Mesendoderm (in vitro differentiated cells): ENCODE measurements around the gene SLC29A4.
"Not testable (repeated sequence)": the region's sequence is repeated elsewhere in the genome, so short reads cannot be mapped to it uniquely, and the experiment has no call there.

Experiments
- DNase-seq: peaks from one replicate; pipeline ENCODE4 v3.0.0; 2013
- H2AK5ac ChIP-seq: 2 replicates; pipeline ENCODE4 v1.6.1; 2013; ENCODE audit warnings: low read length, inconsistent platforms
- H2BK120ac ChIP-seq: 2 replicates; pipeline ENCODE4 v1.6.1; 2013; ENCODE audit warnings: low read depth, mild to moderate bottlenecking, low read length, moderate library complexity, mixed read lengths
- H2BK15ac ChIP-seq: replicated peaks from 2 replicates; pipeline ENCODE4 v1.6.1; 2013; ENCODE audit warnings: low read depth, mild to moderate bottlenecking, moderate library complexity
- H2BK5ac ChIP-seq: 2 replicates; pipeline ENCODE4 v1.6.1; 2013; ENCODE audit warnings: low read length, inconsistent platforms
- H3K18ac ChIP-seq: 2 replicates; pipeline ENCODE4 v1.6.1; 2013; ENCODE audit warnings: mild to moderate bottlenecking, low read length, mixed read lengths
- H3K23ac ChIP-seq: one replicate; pipeline ENCODE4 v1.6.1; 2013; ENCODE audit warnings: low read length
- H3K27ac ChIP-seq: 2 replicates; pipeline ENCODE4 v1.5.1; 2013; ENCODE audit warnings: low read depth, mild to moderate bottlenecking, inconsistent platforms, low read length, moderate library complexity
- H3K27me3 ChIP-seq: 2 replicates; pipeline ENCODE4 v1.6.1; 2013; ENCODE audit warnings: low read length, control low read depth, mild to moderate bottlenecking, inconsistent platforms; ENCODE audit not compliant: insufficient read depth, poor library complexity
- H3K36me3 ChIP-seq: 2 replicates; pipeline ENCODE4 v1.6.1; 2013; ENCODE audit warnings: low read length, inconsistent platforms; ENCODE audit not compliant: control insufficient read depth, insufficient read depth
- H3K4ac ChIP-seq: one replicate; pipeline ENCODE4 v1.6.1; 2013; ENCODE audit warnings: low read depth, mild to moderate bottlenecking, low read length, moderate library complexity
- H3K4me1 ChIP-seq: 2 replicates; pipeline ENCODE4 v1.6.1; 2013; ENCODE audit warnings: low read depth, low read length, inconsistent platforms; ENCODE audit not compliant: control insufficient read depth
- H3K4me2 ChIP-seq: 2 replicates; pipeline ENCODE4 v1.6.1; 2013; ENCODE audit warnings: low read length
- H3K4me3 ChIP-seq: 2 replicates; pipeline ENCODE4 v1.5.1; 2013; ENCODE audit warnings: mild to moderate bottlenecking, low read length
- H3K56ac ChIP-seq: one replicate; pipeline ENCODE4 v1.6.1; 2013; ENCODE audit warnings: low read length
- H3K79me1 ChIP-seq: 2 replicates; pipeline ENCODE4 v1.6.1; 2013; ENCODE audit warnings: low read length, inconsistent platforms
- H3K79me2 ChIP-seq: 2 replicates; pipeline ENCODE4 v1.6.1; 2013; ENCODE audit warnings: mild to moderate bottlenecking, low read length; ENCODE audit not compliant: control insufficient read depth, insufficient read depth
- H3K9ac ChIP-seq: 2 replicates; pipeline ENCODE4 v1.6.1; 2013; ENCODE audit warnings: low read length, inconsistent platforms
- H4K5ac ChIP-seq: one replicate; pipeline ENCODE4 v1.6.1; 2013; ENCODE audit warnings: low read length
- H4K8ac ChIP-seq: one replicate; pipeline ENCODE4 v1.6.1; 2013; ENCODE audit warnings: low read depth, mild to moderate bottlenecking, control low read depth, low read length, moderate library complexity
- WGBS: extraction: QIAGEN DNeasy Blood & Tissue Kit; methylation state at CpG from one replicate; pipeline ENCODE4 v1.1.7; 2013; ENCODE audit warnings: low lambda C conversion rate, missing lambda C conversion rate; ENCODE audit not compliant: insufficient coverage; ENCODE audit errors: extremely low coverage; 5-methylcytosine and 5-hydroxymethylcytosine counted together

The SLC29A4 gene

DNA sequence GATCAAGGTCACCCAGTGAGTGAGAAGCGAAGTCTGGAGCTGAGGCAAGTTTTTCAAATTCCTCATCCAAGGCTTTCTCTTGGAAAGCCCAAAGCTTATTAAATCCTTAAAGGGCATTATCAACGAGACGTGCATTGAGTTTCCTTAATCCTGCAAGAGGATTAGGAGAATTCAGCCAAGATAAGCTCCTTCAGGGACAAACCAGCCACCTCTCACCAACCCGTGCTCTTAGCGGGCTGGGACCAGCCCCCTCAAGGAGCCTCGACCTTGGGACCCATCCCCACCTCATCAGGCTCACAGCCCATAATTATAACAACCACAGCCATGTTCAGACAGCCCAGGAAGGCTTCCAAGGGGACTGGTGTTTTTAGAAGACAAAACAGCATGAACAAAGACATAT, 12.0 kb upstream of the SLC29A4 start:
- Histone ChIP-seq H2BK120ac (no peak overlapping the region), H3K27ac (no peak overlapping the region), H3K4ac (no peak overlapping the region), H3K56ac (no peak overlapping the region), H3K36me3 (no peaks in the 10 kb centered on the region), H3K4me1 (no peaks in the 10 kb centered on the region), H3K4me2 (no peak overlapping the region), H2BK5ac (no peak overlapping the region), H3K9ac (no peak overlapping the region), H2AK5ac (no peak overlapping the region), H3K27me3 (no peaks in the 10 kb centered on the region), H3K79me1 (no peaks in the 10 kb centered on the region), H3K79me2 (no peaks in the 10 kb centered on the region), H3K18ac (no peak overlapping the region), H4K5ac (no peak overlapping the region), H2BK15ac (no peak overlapping the region), H3K4me3 (no peak overlapping the region), H3K23ac (no peak overlapping the region), H4K8ac (no peak overlapping the region)
- no CpG with 5 or more reads among the region's 6 CpGs for WGBS
- DNase-seq, result no peak

GRCh38 chr7:5273831-5274405, 8.8 kb upstream of the SLC29A4 start:
- H4K8ac ChIP-seq, H3K27ac ChIP-seq, H3K36me3 ChIP-seq, H3K79me1 ChIP-seq, H3K79me2 ChIP-seq, H2BK5ac ChIP-seq, H3K56ac ChIP-seq, H2BK15ac ChIP-seq, H2AK5ac ChIP-seq, H3K4me3 ChIP-seq, H4K5ac ChIP-seq, H3K9ac ChIP-seq, H3K4me1 ChIP-seq, H3K23ac ChIP-seq, H3K18ac ChIP-seq, H3K27me3 ChIP-seq, DNase-seq, H3K4ac ChIP-seq, H2BK120ac ChIP-seq, H3K4me2 ChIP-seq: not testable (repeated sequence)
- WGBS, result no CpG with 5 or more reads among the region's 18 CpGs

DNA sequence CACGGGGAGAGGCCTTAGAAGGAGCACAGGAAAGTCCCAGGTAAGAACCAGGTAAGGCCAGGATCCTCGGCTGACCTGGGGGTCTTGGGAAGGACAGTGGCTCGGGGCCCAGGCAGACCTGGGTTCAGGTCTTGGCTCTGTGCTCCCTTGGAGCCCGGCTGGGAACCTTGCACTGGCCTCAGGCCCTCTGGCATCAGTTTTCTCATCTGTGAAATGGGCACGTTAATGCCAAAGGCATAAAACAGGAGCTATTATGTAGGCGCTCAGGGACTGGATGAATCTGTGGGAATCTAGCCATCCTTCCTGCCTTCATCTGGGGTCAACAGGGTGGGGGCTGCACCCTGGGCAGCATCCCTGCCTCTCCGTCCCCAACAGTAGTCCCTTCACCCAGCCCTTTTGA, 8.3 kb upstream of the SLC29A4 start:
- Histone ChIP-seq H4K8ac (no peak overlapping the region), H3K4me2 (no peak overlapping the region), H2AK5ac (no peak overlapping the region), H3K56ac (no peak overlapping the region), H3K79me2 (no peaks in the 10 kb centered on the region), H3K23ac (no peak overlapping the region), H2BK120ac (no peak overlapping the region), H3K36me3 (no peaks in the 10 kb centered on the region), H3K27ac (no peak overlapping the region), H3K4me3 (no peak overlapping the region), H3K4ac (no peak overlapping the region), H2BK15ac (no peak overlapping the region), H4K5ac (no peak overlapping the region), H3K79me1 (no peaks in the 10 kb centered on the region), H3K9ac (no peak overlapping the region), H3K27me3 (no peaks in the 10 kb centered on the region), H3K4me1 (no peaks in the 10 kb centered on the region), H3K18ac (no peak overlapping the region), H2BK5ac (no peak overlapping the region)
- no CpG with 5 or more reads among the region's 7 CpGs for WGBS
- DNase-seq, result no peak

DNA sequence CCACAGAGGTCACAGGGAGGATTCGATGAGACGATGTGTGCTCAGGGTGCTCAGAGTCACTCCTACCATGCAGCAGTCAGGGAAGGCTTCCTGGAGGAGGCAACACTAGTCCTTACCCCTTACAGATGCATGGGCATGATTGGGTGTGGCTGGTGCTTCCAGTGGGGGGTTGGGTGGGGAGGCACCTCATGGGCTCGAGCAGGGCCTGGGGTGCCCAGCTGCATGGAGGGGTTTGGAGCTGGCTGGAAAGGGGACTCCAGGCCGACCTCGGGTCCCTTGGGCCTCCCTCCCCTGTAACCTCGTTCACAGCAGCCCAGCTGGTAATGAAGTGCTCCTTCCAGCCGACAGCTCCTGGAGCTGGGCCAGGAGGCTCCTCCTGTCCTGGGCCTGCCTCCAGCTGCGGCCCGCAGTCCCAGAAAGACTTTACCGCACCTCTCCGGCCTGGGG, 7.7 kb upstream of the SLC29A4 start:
- H3K9ac ChIP-seq, H3K79me1 ChIP-seq, H3K4me1 ChIP-seq, H2BK5ac ChIP-seq, H3K27me3 ChIP-seq, H3K36me3 ChIP-seq, H4K5ac ChIP-seq, H3K4me3 ChIP-seq, H2BK15ac ChIP-seq, H3K27ac ChIP-seq, DNase-seq, H3K4ac ChIP-seq, H3K79me2 ChIP-seq, H2BK120ac ChIP-seq, H3K56ac ChIP-seq, H3K18ac ChIP-seq, H3K23ac ChIP-seq, H2AK5ac ChIP-seq, H3K4me2 ChIP-seq, H4K8ac ChIP-seq: not testable (repeated sequence)
- WGBS, result no CpG with 5 or more reads among the region's 11 CpGs

- not testable (repeated sequence) for H4K8ac ChIP-seq, H2BK15ac ChIP-seq, H3K9ac ChIP-seq, H2BK5ac ChIP-seq, H3K4me1 ChIP-seq, H3K27ac ChIP-seq, H3K79me2 ChIP-seq, H4K5ac ChIP-seq, H3K4me3 ChIP-seq, H3K18ac ChIP-seq, H3K27me3 ChIP-seq, H3K23ac ChIP-seq, H2AK5ac ChIP-seq, H2BK120ac ChIP-seq, H3K4ac ChIP-seq, DNase-seq, H3K56ac ChIP-seq, H3K4me2 ChIP-seq, H3K79me1 ChIP-seq, H3K36me3 ChIP-seq
- WGBS, result no CpG with 5 or more reads among the region's 10 CpGs
Measured at GRCh38 chr7:5275510-5275909, 7.2 kb upstream of the SLC29A4 start.

DNA sequence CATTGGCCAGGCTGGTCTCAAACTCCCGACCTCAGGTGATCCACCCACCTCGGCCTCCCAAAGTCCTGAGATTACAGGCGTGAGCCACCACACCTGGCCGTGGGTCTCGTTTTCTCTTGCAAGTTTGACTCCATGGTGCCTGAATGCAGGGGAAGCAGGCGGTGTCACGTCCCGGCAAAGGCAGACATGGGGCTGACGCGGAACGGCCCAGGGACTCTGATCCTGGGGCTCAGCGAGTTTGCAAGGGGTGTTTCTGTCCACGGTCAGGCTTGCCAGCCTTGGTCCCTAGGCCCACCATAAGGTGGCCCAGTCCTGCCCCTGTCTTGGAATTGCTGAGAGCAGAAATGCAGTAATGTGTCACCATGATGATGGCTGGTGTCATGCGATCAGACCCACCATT, 6.6 kb upstream of the SLC29A4 start:
- not testable (repeated sequence) for H3K18ac ChIP-seq, H3K4me2 ChIP-seq, H3K56ac ChIP-seq, H2BK120ac ChIP-seq, DNase-seq, H2BK5ac ChIP-seq, H3K36me3 ChIP-seq, H4K5ac ChIP-seq, H3K79me2 ChIP-seq, H3K23ac ChIP-seq, H4K8ac ChIP-seq, H3K27me3 ChIP-seq, H3K9ac ChIP-seq, H3K4me1 ChIP-seq, H3K4ac ChIP-seq, H3K4me3 ChIP-seq, H2AK5ac ChIP-seq, H3K27ac ChIP-seq, H2BK15ac ChIP-seq, H3K79me1 ChIP-seq
- no CpG with 5 or more reads among the region's 14 CpGs for WGBS
